CD4-positive, alpha-beta memory T cell (primary cell): ENCODE measurements around the gene TSC22D3. TPM values are rescaled to one million over a fixed set of nuclear protein-coding genes. Genes with fewer than 3 reads are reported as not detected.
"Not testable (repeated sequence)": the region's sequence is repeated elsewhere in the genome, so short reads cannot be mapped to it uniquely, and the experiment has no call there.

ENCODE experiments used
- CTCF ChIA-PET: fragments of 350-600 bp; sonication (Branson Sonifier 250); formaldehyde crosslinking; loops from one replicate; lab custom pipeline; 2021; ENCODE audit warnings: inconsistent platforms; ENCODE audit not compliant: partially characterized antibody; lab: Charles Lee
- POLR2A ChIA-PET: fragments of 350-600 bp; sonication (Branson Sonifier 250); formaldehyde crosslinking; loops from one replicate; lab custom pipeline; 2021; ENCODE audit not compliant: partially characterized antibody; lab: Charles Lee
- DNase-seq, 5 donors: peaks; one replicate each; pipeline versions ENCODE4 v3.0.0 to v3.0.0-alpha.2; 2020 to 2022; ENCODE audit warnings: mixed read lengths in 1 of 5
- H3K27ac ChIP-seq: one replicate; pipeline ENCODE4 v1.7.0; 2013; ENCODE audit warnings: low read depth, low read length
- H3K27me3 ChIP-seq: 2 replicates; pipeline ENCODE4 v1.7.0; 2013; ENCODE audit warnings: mild to moderate bottlenecking, low read length, moderate library complexity; ENCODE audit not compliant: insufficient read depth
- H3K36me3 ChIP-seq: 2 replicates; pipeline ENCODE4 v1.7.0; 2013; ENCODE audit warnings: mild to moderate bottlenecking, low read length, moderate library complexity; ENCODE audit not compliant: insufficient read depth
- H3K4me1 ChIP-seq: 2 replicates; pipeline ENCODE4 v1.7.0; 2013; ENCODE audit warnings: mild to moderate bottlenecking, low read length, moderate library complexity; ENCODE audit not compliant: insufficient read depth
- H3K4me3 ChIP-seq, 2 donors: one replicate each; pipeline ENCODE4 v1.7.0; 2013; ENCODE audit warnings: low read length in 2 of 2, mild to moderate bottlenecking in 1 of 2
- H3K9me3 ChIP-seq, 2 donors: one replicate each; pipeline ENCODE4 v1.7.0; 2013; ENCODE audit warnings: low read length in 2 of 2, control low read depth in 1 of 2; ENCODE audit not compliant: control insufficient read depth in 1 of 2
- H3K27ac Mint-ChIP-seq, 7 donors: one replicate each; pipeline ENCODE4 v1.8.0; 2020 to 2021; ENCODE audit warnings: mixed read lengths in 7 of 7, mild to moderate bottlenecking in 6 of 7, inconsistent platforms in 3 of 7, moderate library complexity in 3 of 7
- H3K27me3 Mint-ChIP-seq, 2 donors: one replicate each; pipeline ENCODE4 v1.8.0; 2020 to 2021; ENCODE audit warnings: mixed read lengths in 2 of 2
- H3K36me3 Mint-ChIP-seq, 2 donors: one replicate each; pipeline ENCODE4 v1.8.0; 2020 to 2021; ENCODE audit warnings: mixed read lengths in 2 of 2, inconsistent platforms in 1 of 2, mild to moderate bottlenecking in 1 of 2
- H3K4me1 Mint-ChIP-seq, 4 donors: one replicate each; pipeline ENCODE4 v1.8.0; 2020 to 2021; ENCODE audit warnings: mixed read lengths in 4 of 4, mild to moderate bottlenecking in 1 of 4
- H3K4me3 Mint-ChIP-seq, 8 donors: one replicate each; pipeline ENCODE4 v1.8.0; 2020 to 2021; ENCODE audit warnings: mixed read lengths in 8 of 8, mild to moderate bottlenecking in 7 of 8, moderate library complexity in 6 of 8, inconsistent platforms in 3 of 8
- H3K9me3 Mint-ChIP-seq, 8 donors: one replicate each; pipeline ENCODE4 v1.8.0; 2020 to 2021; ENCODE audit warnings: mixed read lengths in 8 of 8, mild to moderate bottlenecking in 5 of 8, inconsistent platforms in 3 of 8, moderate library complexity in 1 of 8
- intact Hi-C: fragments of 100-400 bp; cut with micrococcal nuclease; formaldehyde crosslinking; loops from one replicate; pipeline ENCODE4 v1.15.1; 2023
- polyA plus RNA-seq, 2 donors: library from polyadenylated mRNA; unstranded; fragments of 300-500 nt; fragmentation: Illumina TruSeq; gene quantifications; one replicate each; pipeline ENCODE4 v1.2.3, GENCODE V29; 2021
- total RNA-seq, 2 experiments: library from RNA; stranded (reverse); gene quantifications; one replicate each; pipeline ENCODE4 v1.2.3, GENCODE V29; 2021

TSC22D3 gene
- total RNA-seq: 100 to 1,000 TPM; 195 to 202 TPM
- polyA plus RNA-seq: 1,000 to 10,000 TPM in 1 of 2 donors, 100 to 1,000 TPM in 1; 760 to 1,424 TPM

- peaks cover 21% of the 10 kb centered on the region for H3K4me1 ChIP-seq
- H3K36me3 ChIP-seq: no peaks in the 10 kb centered on the region
- Mint-ChIP-seq H3K9me3 (no peaks in the 10 kb centered on the region), H3K27me3 (no peaks in the 10 kb centered on the region), H3K4me3 (peak within 1 kb of the TSS; percentile 86 to 98 (median 92)), H3K27ac (peak within 1 kb of the TSS; percentile 81 to 96 (median 93)), H3K4me1 (peaks cover 5 to 27% (median 15%) of the 10 kb centered on the region in 4 donors), H3K36me3 (peaks cover 0 to 3% of the 10 kb centered on the region in 2 donors)
- H3K9me3 ChIP-seq: no peaks in the 10 kb centered on the region
- intact Hi-C loops: loop anchor here (2.0 to 5.0 kb wide), 3 partner anchors 51 to 571 kb away; partner anchors contain the start of gene MID2
- no peaks in the 10 kb centered on the region for H3K27me3 ChIP-seq
- peak; percentile 54 to 78 (median 62) for DNase-seq
- POLR2A ChIA-PET: interaction anchor here (1.0 to 4.6 kb wide), 17 partner anchors 9 to 147 kb away, joined by 3 to 91 read pairs (median 13); partner anchors contain the start of gene PRPS1
- H3K27ac ChIP-seq: peak within 1 kb of the TSS; percentile 52
- CTCF ChIA-PET: interaction anchor here (0.6 to 6.5 kb wide), 19 partner anchors 9 to 238 kb away, joined by 3 to 245 read pairs (median 4); partner anchors contain the start of genes MID2 and PRPS1
- H3K4me3 ChIP-seq: peak within 1 kb of the TSS; percentile 47 to 48
Observed at GRCh38 chrX:107775734-107776511, at the start of gene TSC22D3. TSS of gene TSC22D3 (minus strand) at chrX:107775787. CDS start at chrX:107775419, 368 bp downstream.

DNA sequence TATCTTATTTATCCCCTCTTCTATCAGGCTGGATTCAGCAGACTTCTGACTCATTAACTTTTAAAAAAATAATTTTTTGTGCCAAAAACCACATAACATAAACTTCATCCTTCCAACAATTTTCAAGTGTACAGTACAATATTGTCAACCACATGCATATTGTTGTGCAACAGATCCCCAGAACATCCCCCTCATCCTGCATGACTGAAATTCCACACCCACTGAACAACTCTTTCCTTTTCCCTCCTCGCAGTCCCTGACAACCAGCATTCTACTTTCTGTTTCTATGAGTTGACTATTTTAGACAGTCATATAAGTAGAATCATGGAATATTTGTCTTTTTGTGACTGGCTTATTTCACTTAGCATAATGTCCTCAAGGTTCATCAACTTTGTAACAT lies 47.9 kb upstream of the TSC22D3 start:
- Mint-ChIP-seq H3K4me1 (peaks cover 20 to 35% (median 28%) of the 10 kb centered on the region in 4 donors), H3K36me3 (peaks cover 0 to 3% of the 10 kb centered on the region in 2 donors), H3K9me3 (peaks cover 0 to 7% (median 5%) of the 10 kb centered on the region in 8 donors), H3K4me3 (peak overlapping the region in 2 of 8 donors; percentile 10 to 40), H3K27ac (peak overlapping the region in 2 of 7 donors; percentile 4 to 5), H3K27me3 (peaks cover 0 to 3% of the 10 kb centered on the region in 2 donors)
- no peak for DNase-seq
- ChIA-PET POLR2A (no interaction called here), CTCF (interaction anchor here (1.5 kb wide), 1 partner anchor 925 kb away, joined by 3 read pairs; no protein-coding TSS in a partner anchor)
- H3K9me3 ChIP-seq: no peaks in the 10 kb centered on the region
- intact Hi-C loops: no loop called here
- H3K27ac ChIP-seq: no peak overlapping the region
- no peaks in the 10 kb centered on the region for H3K36me3 ChIP-seq
- no peak overlapping the region for H3K4me3 ChIP-seq
- H3K4me1 ChIP-seq: peaks cover 19% of the 10 kb centered on the region
- H3K27me3 ChIP-seq: no peaks in the 10 kb centered on the region

GRCh38 chrX:107823042-107823441 lies 47.5 kb upstream of the TSC22D3 start:
- Mint-ChIP-seq H3K9me3 (peaks cover 0 to 7% (median 5%) of the 10 kb centered on the region in 8 donors), H3K4me3 (no peak overlapping the region), H3K27ac (no peak overlapping the region), H3K4me1 (peaks cover 19 to 34% (median 27%) of the 10 kb centered on the region in 4 donors), H3K27me3 (peaks cover 0 to 3% of the 10 kb centered on the region in 2 donors), H3K36me3 (peaks cover 0 to 3% of the 10 kb centered on the region in 2 donors)
- no peaks in the 10 kb centered on the region for H3K36me3 ChIP-seq
- peaks cover 19% of the 10 kb centered on the region for H3K4me1 ChIP-seq
- intact Hi-C loops: no loop called here
- no peaks in the 10 kb centered on the region for H3K9me3 ChIP-seq
- ChIA-PET POLR2A (no interaction called here), CTCF (no interaction called here)
- no peak overlapping the region for H3K27ac ChIP-seq
- no peaks in the 10 kb centered on the region for H3K27me3 ChIP-seq
- no peak for DNase-seq
- H3K4me3 ChIP-seq: no peak overlapping the region

DNA sequence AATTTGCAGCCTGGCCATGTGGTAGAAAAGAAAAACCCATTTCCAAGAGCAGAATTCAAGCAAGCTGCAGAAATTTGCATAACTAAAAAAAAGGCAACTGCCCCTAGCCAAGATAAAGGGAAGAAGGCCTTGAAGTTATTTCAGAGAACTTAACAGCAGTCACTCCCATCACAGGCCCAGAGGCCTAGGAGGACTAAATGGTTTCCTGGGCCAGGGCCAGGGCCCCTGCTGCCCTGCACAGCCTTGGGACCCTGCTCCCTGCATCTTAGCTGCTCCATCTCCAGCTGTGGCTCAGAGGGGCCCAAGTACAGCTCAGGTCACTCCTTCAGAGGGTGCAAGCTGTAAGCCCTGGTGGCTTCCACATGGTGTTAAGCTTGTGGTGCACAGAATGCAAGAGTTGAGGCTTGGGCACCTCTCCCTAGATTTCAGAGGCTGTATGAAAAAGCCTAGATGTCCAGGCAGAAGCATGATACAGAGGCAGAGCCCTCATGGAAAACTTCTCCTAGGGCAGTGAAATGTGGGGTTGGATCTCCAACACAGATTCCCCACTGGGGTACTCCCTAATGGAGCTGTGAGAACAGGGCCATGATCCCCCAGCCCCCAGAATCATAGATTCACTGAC lies 43.4 kb upstream of the TSC22D3 start:
- intact Hi-C loops: no loop called here
- Histone ChIP-seq H3K4me3 (no peak overlapping the region), H3K4me1 (no peaks in the 10 kb centered on the region), H3K27ac (no peak overlapping the region), H3K9me3 (no peaks in the 10 kb centered on the region), H3K27me3 (no peaks in the 10 kb centered on the region), H3K36me3 (no peaks in the 10 kb centered on the region)
- Mint-ChIP-seq H3K36me3 (peaks cover 0 to 2% of the 10 kb centered on the region in 2 donors), H3K27me3 (peaks cover 0 to 2% of the 10 kb centered on the region in 2 donors), H3K9me3 (peaks cover 0 to 7% (median 5%) of the 10 kb centered on the region in 8 donors), H3K4me1 (peaks cover 3 to 6% (median 5%) of the 10 kb centered on the region in 4 donors), H3K4me3 (no peak overlapping the region), H3K27ac (no peak overlapping the region)
- ChIA-PET POLR2A (no interaction called here), CTCF (no interaction called here)
- DNase-seq: no peak

DNA sequence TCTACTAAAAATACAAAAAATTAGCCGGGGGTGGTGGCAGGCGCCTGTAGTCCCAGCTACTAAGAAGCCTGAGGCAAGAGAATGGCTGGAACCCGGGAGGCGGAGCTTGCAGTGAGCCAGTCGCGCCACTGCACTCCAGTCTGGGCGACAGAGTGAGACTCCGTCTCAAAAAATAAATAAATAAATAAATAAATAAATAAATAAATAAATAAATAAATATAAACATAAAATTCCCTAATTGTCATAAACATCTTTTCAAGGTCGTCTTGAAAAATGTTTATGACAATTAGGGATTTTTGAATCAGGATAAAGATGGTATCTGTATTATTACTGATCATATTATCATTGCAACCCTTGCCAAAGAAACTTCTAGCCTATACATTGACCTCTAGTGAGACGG lies 34.5 kb upstream of the TSC22D3 start:
- H3K9me3 Mint-ChIP-seq, H3K36me3 Mint-ChIP-seq, intact Hi-C loops, H3K9me3 ChIP-seq, H3K36me3 ChIP-seq, DNase-seq, H3K4me1 ChIP-seq, POLR2A ChIA-PET, H3K4me1 Mint-ChIP-seq, H3K27ac Mint-ChIP-seq, CTCF ChIA-PET, H3K4me3 ChIP-seq, H3K4me3 Mint-ChIP-seq, H3K27ac ChIP-seq, H3K27me3 ChIP-seq: not testable (repeated sequence)
- peaks cover 6 to 14% of the 10 kb centered on the region in 2 donors for H3K27me3 Mint-ChIP-seq

GRCh38 chrX:107805179-107805578 lies 29.6 kb upstream of the TSC22D3 start:
- H3K4me3 ChIP-seq: no peak overlapping the region
- H3K27ac ChIP-seq: no peak overlapping the region
- Mint-ChIP-seq H3K9me3 (peaks cover 0 to 6% (median 2%) of the 10 kb centered on the region in 8 donors), H3K27ac (no peak overlapping the region), H3K4me1 (peaks cover 0 to 1% (median 0%) of the 10 kb centered on the region in 4 donors), H3K4me3 (no peak overlapping the region), H3K27me3 (peaks cover 2 to 4% of the 10 kb centered on the region in 2 donors), H3K36me3 (no peaks in the 10 kb centered on the region)
- no peak for DNase-seq
- no peaks in the 10 kb centered on the region for H3K36me3 ChIP-seq
- ChIA-PET POLR2A (no interaction called here), CTCF (no interaction called here)
- H3K9me3 ChIP-seq: no peaks in the 10 kb centered on the region
- intact Hi-C loops: no loop called here
- no peaks in the 10 kb centered on the region for H3K4me1 ChIP-seq
- H3K27me3 ChIP-seq: no peaks in the 10 kb centered on the region

- Mint-ChIP-seq H3K4me1 (peaks cover 0 to 1% (median 0%) of the 10 kb centered on the region in 4 donors), H3K27me3 (peaks cover 2 to 4% of the 10 kb centered on the region in 2 donors), H3K36me3 (no peaks in the 10 kb centered on the region), H3K9me3 (peaks cover 0 to 6% (median 2%) of the 10 kb centered on the region in 8 donors), H3K4me3 (no peak overlapping the region), H3K27ac (no peak overlapping the region)
- Histone ChIP-seq H3K4me3 (no peak overlapping the region), H3K27ac (no peak overlapping the region), H3K36me3 (no peaks in the 10 kb centered on the region), H3K27me3 (no peaks in the 10 kb centered on the region), H3K4me1 (no peaks in the 10 kb centered on the region), H3K9me3 (no peaks in the 10 kb centered on the region)
- intact Hi-C loops: no loop called here
- CTCF ChIA-PET: no interaction called here
- DNase-seq: no peak
- POLR2A ChIA-PET: no interaction called here
Observed at GRCh38 chrX:107804427-107804826, 28.8 kb upstream of the TSC22D3 start.
